ENCODE data around the gene SLC6A19. TPM values are rescaled to one million over a fixed set of nuclear protein-coding genes. Genes with fewer than 3 reads are reported as not detected.

The SLC6A19 gene
- polyA plus RNA-seq, 1 of the 3 experiments (the other 2 are of a cell fraction), result not detected

DNA sequence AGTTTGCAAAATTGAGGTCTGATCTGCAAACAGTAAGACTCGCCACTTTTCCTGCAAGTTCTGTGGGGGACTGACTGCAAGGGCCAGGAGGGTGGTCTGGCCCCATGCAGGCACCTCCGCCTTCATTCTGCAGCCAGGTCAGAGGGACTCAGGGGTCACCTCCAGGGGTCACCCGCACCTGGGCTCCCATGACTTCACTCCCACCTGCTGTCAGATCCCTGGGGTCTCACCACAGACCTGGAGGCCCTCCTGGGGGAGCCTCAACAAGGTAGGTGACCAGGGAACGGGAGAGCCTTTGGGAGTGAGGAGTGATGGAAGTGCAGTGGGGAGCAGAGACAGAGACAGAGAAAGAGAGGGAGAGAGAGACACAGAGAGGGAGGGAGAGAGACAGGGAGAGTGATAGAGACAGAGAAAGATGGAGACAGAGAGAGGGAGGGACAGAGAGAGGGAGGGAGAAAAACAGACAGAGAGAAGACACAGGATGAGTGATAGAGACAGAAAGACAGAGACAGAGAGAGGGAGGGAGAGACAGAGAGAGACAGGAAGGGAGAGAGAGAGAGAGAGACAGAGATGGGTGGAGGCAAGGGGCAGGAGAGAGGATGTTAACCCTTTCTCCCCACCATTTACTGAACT, 41.5 kb upstream of the SLC6A19 start:
- Histone ChIP-seq H3K4me2 (no peak overlapping the region), H3K79me2 (ENCODE audit: insufficient read depth) (no peaks in the 10 kb centered on the region), H2AFZ (ENCODE audit: low read depth) (no peak overlapping the region), H3K9ac (no peak overlapping the region), H3K4me3 (ENCODE audit: low read depth in 2 of 2, low read length in 1 of 2) (no peak overlapping the region), H3K27me3 (ENCODE audit: insufficient read depth) (peaks cover 8% of the 10 kb centered on the region), H3K9me2 (no peaks in the 10 kb centered on the region), H3F3A (replicated peaks; ENCODE audit: insufficient read depth) (no peaks in the 10 kb centered on the region), H3K4me1 (ENCODE audit: control insufficient read depth in 1 of 2, insufficient read depth in 2 of 2, low read depth in 1 of 2, low read length in 1 of 2) (peaks cover 0 to 12% of the 10 kb centered on the region in 2 experiments; a peak in 1 of 4 replicates), H3K27ac (ENCODE audit: low read depth in 2 of 2, low read length in 1 of 2) (no peak overlapping the region), H3K9me3 (no peaks in the 10 kb centered on the region), H3K36me3 (replicated peaks in 1 of 2; ENCODE audit: control insufficient read depth in 1 of 2, insufficient read depth in 2 of 2, low read length in 1 of 2) (no peaks in the 10 kb centered on the region), H4K20me1 (ENCODE audit: insufficient read depth) (0 out of 2 replicates have a peak, but pooled peaks cover 5% of the 10 kb centered on the region)
- POLR2A ChIA-PET, result no interaction called here
- CTCF ChIA-PET, result interaction anchor here (1.1 kb wide), 1 partner anchor 9 kb away, joined by 3 read pairs; no protein-coding TSS in a partner anchor
- TF ChIP-seq, protein P1, sequence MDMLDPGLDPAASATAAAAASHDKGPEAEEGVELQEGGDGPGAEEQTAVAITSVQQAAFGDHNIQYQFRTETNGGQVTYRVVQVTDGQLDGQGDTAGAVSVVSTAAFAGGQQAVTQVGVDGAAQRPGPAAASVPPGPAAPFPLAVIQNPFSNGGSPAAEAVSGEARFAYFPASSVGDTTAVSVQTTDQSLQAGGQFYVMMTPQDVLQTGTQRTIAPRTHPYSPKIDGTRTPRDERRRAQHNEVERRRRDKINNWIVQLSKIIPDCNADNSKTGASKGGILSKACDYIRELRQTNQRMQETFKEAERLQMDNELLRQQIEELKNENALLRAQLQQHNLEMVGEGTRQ (IDR thresholded peaks at IDR 0.05; ENCODE audit: borderline replicate concordance, low read depth, low read length), result no peak
- TF ChIP-seq TEAD4 (IDR thresholded peaks at IDR 0.05; ENCODE audit: borderline replicate concordance, insufficient read depth) (no peak), SMC3 (IDR thresholded peaks at IDR 0.05; ENCODE audit: low read depth, low read length) (no peak), FOXJ3 (CRISPR knock-in tag; IDR thresholded peaks at IDR 0.05) (no peak), TCF12 (IDR thresholded peaks at IDR 0.05) (no peak), SIN3A (IDR thresholded peaks at IDR 0.05; ENCODE audit: borderline replicate concordance, low read depth, low read length) (no peak), NRF1 (IDR thresholded peaks at IDR 0.05; ENCODE audit: low read depth, low read length) (no peak)
- TF ChIP-seq, protein P2, sequence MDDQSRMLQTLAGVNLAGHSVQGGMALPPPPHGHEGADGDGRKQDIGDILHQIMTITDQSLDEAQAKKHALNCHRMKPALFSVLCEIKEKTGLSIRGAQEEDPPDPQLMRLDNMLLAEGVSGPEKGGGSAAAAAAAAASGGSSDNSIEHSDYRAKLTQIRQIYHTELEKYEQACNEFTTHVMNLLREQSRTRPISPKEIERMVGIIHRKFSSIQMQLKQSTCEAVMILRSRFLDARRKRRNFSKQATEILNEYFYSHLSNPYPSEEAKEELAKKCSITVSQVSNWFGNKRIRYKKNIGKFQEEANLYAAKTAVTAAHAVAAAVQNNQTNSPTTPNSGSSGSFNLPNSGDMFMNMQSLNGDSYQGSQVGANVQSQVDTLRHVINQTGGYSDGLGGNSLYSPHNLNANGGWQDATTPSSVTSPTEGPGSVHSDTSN (IDR thresholded peaks at IDR 0.05), result no peak
- no peak for DNase-seq
- WGBS (ENCODE audit: low lambda C conversion rate), result 44% methylated on average over 4 of the region's 4 CpGs

DNA sequence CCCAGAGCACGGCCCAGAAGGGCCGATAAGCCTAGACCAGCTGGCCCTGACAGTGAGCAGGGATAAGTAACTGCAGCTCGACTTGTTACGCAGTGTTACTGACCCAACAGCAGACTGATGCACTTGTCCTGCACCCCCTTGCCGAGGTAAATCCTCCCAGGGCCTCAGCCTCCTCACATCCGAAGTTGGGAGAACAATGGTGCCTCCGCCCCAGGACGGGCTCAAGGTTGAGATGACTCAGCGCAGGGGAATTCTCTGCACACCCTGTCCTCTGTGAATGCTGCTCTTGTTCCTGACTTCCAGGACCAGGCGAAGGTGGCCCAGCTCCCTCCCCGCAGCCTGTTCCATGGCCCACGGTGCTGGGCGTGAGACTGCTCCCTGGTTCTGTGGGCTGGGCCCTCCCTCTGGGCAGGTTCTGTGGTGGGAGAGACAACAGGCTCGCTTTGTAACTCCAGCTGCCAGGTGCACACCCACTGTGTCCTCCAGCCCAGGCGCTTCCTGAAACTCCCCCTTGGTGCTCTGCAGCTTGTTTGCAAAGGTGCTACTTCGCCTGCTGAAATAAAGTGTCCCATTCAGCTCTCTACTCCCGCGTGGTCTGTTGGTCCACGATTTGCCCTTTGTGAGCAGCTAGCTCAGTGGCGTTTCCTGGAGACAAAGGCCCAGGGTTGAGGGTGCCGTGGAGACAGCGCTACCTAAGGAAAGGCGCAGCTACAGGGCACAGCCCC, 40.1 kb upstream of the SLC6A19 start:
- POLR2A ChIA-PET, result no interaction called here
- no peaks in the 10 kb centered on the region for H3K9me3 ChIP-seq
- no peak overlapping the region for H3K4me2 ChIP-seq
- H3K4me3 ChIP-seq (ENCODE audit: low read depth in 2 of 2, low read length in 1 of 2), result no peak overlapping the region
- no peaks in the 10 kb centered on the region for H3K36me3 ChIP-seq (replicated peaks in 1 of 2; ENCODE audit: control insufficient read depth in 1 of 2, insufficient read depth in 2 of 2, low read length in 1 of 2)
- peaks cover 5% of the 10 kb centered on the region for H3K27me3 ChIP-seq (ENCODE audit: insufficient read depth)
- H3K79me2 ChIP-seq (ENCODE audit: insufficient read depth), result no peaks in the 10 kb centered on the region
- 84% methylated on average over 14 of the region's 23 CpGs for WGBS (ENCODE audit: low lambda C conversion rate)
- no peaks in the 10 kb centered on the region for H3F3A ChIP-seq (replicated peaks; ENCODE audit: insufficient read depth)
- H4K20me1 ChIP-seq (ENCODE audit: insufficient read depth), result 0 out of 2 replicates have a peak, but pooled peaks cover 5% of the 10 kb centered on the region
- no peaks in the 10 kb centered on the region for H3K9me2 ChIP-seq
- H3K27ac ChIP-seq (ENCODE audit: low read depth in 2 of 2, low read length in 1 of 2), result no peak overlapping the region
- CTCF ChIA-PET, result interaction anchor here (0.9 to 2.3 kb wide), 10 partner anchors 7 to 484 kb away, joined by 3 to 10 read pairs (median 4); partner anchors contain the start of gene NKD2
- DNase-seq, result no peak
- H3K4me1 ChIP-seq (ENCODE audit: control insufficient read depth in 1 of 2, insufficient read depth in 2 of 2, low read depth in 1 of 2, low read length in 1 of 2), result peaks cover 0 to 12% of the 10 kb centered on the region in 2 experiments; a peak in 1 of 4 replicates
- no peak overlapping the region for H3K9ac ChIP-seq
- no peak overlapping the region for H2AFZ ChIP-seq (ENCODE audit: low read depth)
- TF ChIP-seq, protein P2 (IDR thresholded peaks at IDR 0.05), result no peak
- TF ChIP-seq EZH2phosphoT487 (IDR thresholded peaks at IDR 0.05; ENCODE audit: borderline replicate concordance, low read depth), result no peak
- TF ChIP-seq RXRA (IDR thresholded peaks at IDR 0.05; ENCODE audit: borderline replicate concordance, low read depth), result no peak
- no peak for TF ChIP-seq FOSL2 (IDR thresholded peaks at IDR 0.05; ENCODE audit: borderline replicate concordance, low read depth)
- no peak for TF ChIP-seq NFIC (IDR thresholded peaks at IDR 0.05; ENCODE audit: borderline replicate concordance)
- TF ChIP-seq GABPA (IDR thresholded peaks at IDR 0.05; ENCODE audit: low read depth), result no peak
- no peak for TF ChIP-seq JUND (IDR thresholded peaks at IDR 0.05)
- no peak for TF ChIP-seq MXI1 (IDR thresholded peaks at IDR 0.05; ENCODE audit: low read depth, low read length)
- no peak for TF ChIP-seq TAF1 (IDR thresholded peaks at IDR 0.05; ENCODE audit: borderline replicate concordance, low read depth, low read length)
- no peak for TF ChIP-seq FOXM1 (IDR thresholded peaks at IDR 0.05; ENCODE audit: low read depth)
- TF ChIP-seq SMC3 (IDR thresholded peaks at IDR 0.05; ENCODE audit: low read depth, low read length), result no peak
- TF ChIP-seq, protein P3, sequence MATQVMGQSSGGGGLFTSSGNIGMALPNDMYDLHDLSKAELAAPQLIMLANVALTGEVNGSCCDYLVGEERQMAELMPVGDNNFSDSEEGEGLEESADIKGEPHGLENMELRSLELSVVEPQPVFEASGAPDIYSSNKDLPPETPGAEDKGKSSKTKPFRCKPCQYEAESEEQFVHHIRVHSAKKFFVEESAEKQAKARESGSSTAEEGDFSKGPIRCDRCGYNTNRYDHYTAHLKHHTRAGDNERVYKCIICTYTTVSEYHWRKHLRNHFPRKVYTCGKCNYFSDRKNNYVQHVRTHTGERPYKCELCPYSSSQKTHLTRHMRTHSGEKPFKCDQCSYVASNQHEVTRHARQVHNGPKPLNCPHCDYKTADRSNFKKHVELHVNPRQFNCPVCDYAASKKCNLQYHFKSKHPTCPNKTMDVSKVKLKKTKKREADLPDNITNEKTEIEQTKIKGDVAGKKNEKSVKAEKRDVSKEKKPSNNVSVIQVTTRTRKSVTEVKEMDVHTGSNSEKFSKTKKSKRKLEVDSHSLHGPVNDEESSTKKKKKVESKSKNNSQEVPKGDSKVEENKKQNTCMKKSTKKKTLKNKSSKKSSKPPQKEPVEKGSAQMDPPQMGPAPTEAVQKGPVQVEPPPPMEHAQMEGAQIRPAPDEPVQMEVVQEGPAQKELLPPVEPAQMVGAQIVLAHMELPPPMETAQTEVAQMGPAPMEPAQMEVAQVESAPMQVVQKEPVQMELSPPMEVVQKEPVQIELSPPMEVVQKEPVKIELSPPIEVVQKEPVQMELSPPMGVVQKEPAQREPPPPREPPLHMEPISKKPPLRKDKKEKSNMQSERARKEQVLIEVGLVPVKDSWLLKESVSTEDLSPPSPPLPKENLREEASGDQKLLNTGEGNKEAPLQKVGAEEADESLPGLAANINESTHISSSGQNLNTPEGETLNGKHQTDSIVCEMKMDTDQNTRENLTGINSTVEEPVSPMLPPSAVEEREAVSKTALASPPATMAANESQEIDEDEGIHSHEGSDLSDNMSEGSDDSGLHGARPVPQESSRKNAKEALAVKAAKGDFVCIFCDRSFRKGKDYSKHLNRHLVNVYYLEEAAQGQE (IDR thresholded peaks at IDR 0.05; ENCODE audit: low read depth, low read length), result no peak
- TF ChIP-seq TEAD4 (IDR thresholded peaks at IDR 0.05; ENCODE audit: borderline replicate concordance, insufficient read depth), result no peak

All from SK-N-SH (cell line).